Peyer's patch (tissue), 4 donors: Measurements from ENCODE around the gene PCYT2. TPM values are rescaled to one million over a fixed set of nuclear protein-coding genes. Genes with fewer than 3 reads are reported as not detected.

ENCODE experiments used
- DNase-seq, 3 donors: peaks; one replicate each; pipeline ENCODE4 v3.0.0-alpha.2; 2017 to 2019
- H3K27ac ChIP-seq, 4 donors: fragments of 200-600 bp; sonication (generic); one replicate each; pipeline ENCODE4 v1.5.1; 2016 to 2019
- H3K27me3 ChIP-seq, 2 donors: fragments of 200-600 bp; sonication (generic); one replicate each; pipeline ENCODE4 v1.5.1; 2019
- H3K36me3 ChIP-seq, 3 donors: fragments of 200-600 bp; sonication (generic); one replicate each; pipeline ENCODE4 v1.5.1; 2016 to 2019
- H3K4me1 ChIP-seq, 4 donors: fragments of 200-600 bp; sonication (generic); one replicate each; pipeline ENCODE4 v1.5.1; 2016 to 2019
- H3K4me3 ChIP-seq, 4 donors: fragments of 200-600 bp; sonication (generic); 1 replicate in 3 of 4; 2 replicates in 1 of 4; pipeline ENCODE4 v1.5.1; 2016 to 2019; ENCODE audit warnings: mild to moderate bottlenecking in 1 of 4
- H3K9me3 ChIP-seq, 4 donors: fragments of 200-600 bp; sonication (generic); one replicate each; pipeline ENCODE4 v1.5.1; 2016 to 2019; ENCODE audit warnings: mild to moderate bottlenecking in 1 of 4
- CTCF ChIP-seq, 6 experiments: fragments of 450-650 bp in 4 of 6; fragments of 200-600 bp in 2 of 6; sonication (generic) in 1 of 6; IDR thresholded peaks; one replicate each; pipeline ENCODE4 v1.5.1; 2017 to 2019; ENCODE audit warnings: antibody characterized with exemption in 6 of 6, mild to moderate bottlenecking in 3 of 6, moderate library complexity in 1 of 6
- POLR2A ChIP-seq, 2 donors: fragments of 450-650 bp; IDR thresholded peaks; one replicate each; pipeline ENCODE4 v1.5.1; 2017; ENCODE audit warnings: antibody characterized with exemption in 2 of 2, mild to moderate bottlenecking in 2 of 2, moderate library complexity in 2 of 2
- total RNA-seq, 4 donors: library from RNA; depleted of rRNA; stranded (reverse); fragments of >200 nt; gene quantifications; one replicate each; pipeline ENCODE4 v1.1.0, GENCODE V29; 2016

PCYT2 gene
- total RNA-seq, 4 donors from 2014 or later: 67.7 to 297 (median 179) TPM

- no peak for TF ChIP-seq CTCF (IDR thresholded peaks at IDR 0.05)
- TF ChIP-seq POLR2A (IDR thresholded peaks at IDR 0.05): no peak
- Histone ChIP-seq H3K9me3 (no peaks in the 10 kb centered on the region), H3K27me3 (no peaks in the 10 kb centered on the region), H3K4me3 (no peak overlapping the region), H3K27ac (no peak overlapping the region), H3K36me3 (no peaks in the 10 kb centered on the region), H3K4me1 (peaks cover 0 to 32% (median 16%) of the 10 kb centered on the region in 4 donors)
- peak in 1 of 3 donors; percentile 69 for DNase-seq
Observed at GRCh38 chr17:81930142-81931125, 19.2 kb upstream of the PCYT2 start.

- H3K36me3 ChIP-seq: no peaks in the 10 kb centered on the region
- TF ChIP-seq CTCF (IDR thresholded peaks at IDR 0.05): no peak
- TF ChIP-seq POLR2A (IDR thresholded peaks at IDR 0.05): no peak
- no peak for DNase-seq
- H3K9me3 ChIP-seq: no peaks in the 10 kb centered on the region
- no peak overlapping the region for H3K4me3 ChIP-seq
- no peaks in the 10 kb centered on the region for H3K27me3 ChIP-seq
- H3K27ac ChIP-seq: no peak overlapping the region
- peaks cover 3 to 41% (median 22%) of the 10 kb centered on the region in 4 donors for H3K4me1 ChIP-seq
Observed at GRCh38 chr17:81929253-81930141, 18.3 kb upstream of the PCYT2 start.

GRCh38 chr17:81928544-81929252 is 17.5 kb upstream of the PCYT2 start:
- Histone ChIP-seq H3K9me3 (no peaks in the 10 kb centered on the region), H3K4me3 (peak overlapping the region; percentile 96 to 100 (median 98)), H3K36me3 (no peaks in the 10 kb centered on the region), H3K27ac (no peak overlapping the region), H3K4me1 (peaks cover 11 to 49% (median 22%) of the 10 kb centered on the region in 4 donors), H3K27me3 (no peaks in the 10 kb centered on the region)
- no peak for DNase-seq
- TF ChIP-seq POLR2A (IDR thresholded peaks at IDR 0.05) (no peak), CTCF (IDR thresholded peaks at IDR 0.05) (no peak)

GRCh38 chr17:81927653-81928543 is 16.7 kb upstream of the PCYT2 start, which contains the start of gene MAFG:
TSS of gene MAFG (minus strand) at chr17:81927735. CDS start at chr17:81923185, 4,550 bp downstream.
- Histone ChIP-seq H3K4me1 (peaks cover 13 to 57% (median 22%) of the 10 kb centered on the region in 4 donors), H3K27ac (peak within 1 kb of the TSS; percentile 94 to 100 (median 97)), H3K9me3 (no peaks in the 10 kb centered on the region), H3K4me3 (peak within 1 kb of the TSS; percentile 96 to 100 (median 98)), H3K36me3 (peaks cover 0 to under 1% (median 0%) of the 10 kb centered on the region in 3 donors), H3K27me3 (no peaks in the 10 kb centered on the region)
- TF ChIP-seq CTCF (IDR thresholded peaks at IDR 0.05) (peak in 3 of 6 experiments; percentile 12 to 15 (median 14)), POLR2A (IDR thresholded peaks at IDR 0.05) (peak; percentile 67 to 68)
- peak; percentile 92 to 96 (median 94) for DNase-seq
